ENCODE data around the gene ECSIT.

The ECSIT gene

DNA sequence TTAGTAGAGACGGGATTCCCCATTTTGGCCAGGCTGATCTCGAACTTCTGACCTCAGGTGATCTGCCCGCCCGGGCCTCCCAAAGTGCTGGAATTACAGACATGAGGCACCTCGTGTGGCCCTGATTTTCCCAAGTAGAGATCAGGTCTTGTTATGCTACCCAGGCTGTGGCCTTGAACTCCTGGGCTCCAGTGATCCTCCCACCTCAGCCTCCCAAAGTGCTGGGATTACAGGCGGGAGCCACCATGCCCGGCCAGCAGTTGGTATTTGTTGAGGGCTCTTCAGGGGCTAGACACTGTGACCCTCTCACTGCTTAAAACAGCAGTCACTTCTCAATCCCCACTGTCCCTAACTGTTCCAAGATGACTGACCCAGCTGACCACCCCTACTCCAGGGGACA lies 39.6 kb downstream of the ECSIT start:
- no peak overlapping the region for H3K27ac ChIP-seq (ENCODE audit: insufficient read depth, low read length, poor library complexity, severe bottlenecking)
- no peak for DNase-seq
- no peaks in the 10 kb centered on the region for H3K27me3 ChIP-seq (replicated peaks; ENCODE audit: control insufficient read depth, insufficient read depth, low read length, poor library complexity, severe bottlenecking)
- H3K4me1 ChIP-seq (ENCODE audit: control insufficient read depth, insufficient read depth, low read length, poor library complexity, severe bottlenecking): no peaks in the 10 kb centered on the region
- peaks cover 5% of the 10 kb centered on the region for H3K36me3 ChIP-seq (ENCODE audit: control insufficient read depth, insufficient read depth, low read length)
- H3K4me3 ChIP-seq (ENCODE audit: insufficient read depth, low read depth, low read length, poor library complexity, severe bottlenecking): no peak overlapping the region
- H3K9me3 ChIP-seq (ENCODE audit: control insufficient read depth, low read length): no peaks in the 10 kb centered on the region

DNA sequence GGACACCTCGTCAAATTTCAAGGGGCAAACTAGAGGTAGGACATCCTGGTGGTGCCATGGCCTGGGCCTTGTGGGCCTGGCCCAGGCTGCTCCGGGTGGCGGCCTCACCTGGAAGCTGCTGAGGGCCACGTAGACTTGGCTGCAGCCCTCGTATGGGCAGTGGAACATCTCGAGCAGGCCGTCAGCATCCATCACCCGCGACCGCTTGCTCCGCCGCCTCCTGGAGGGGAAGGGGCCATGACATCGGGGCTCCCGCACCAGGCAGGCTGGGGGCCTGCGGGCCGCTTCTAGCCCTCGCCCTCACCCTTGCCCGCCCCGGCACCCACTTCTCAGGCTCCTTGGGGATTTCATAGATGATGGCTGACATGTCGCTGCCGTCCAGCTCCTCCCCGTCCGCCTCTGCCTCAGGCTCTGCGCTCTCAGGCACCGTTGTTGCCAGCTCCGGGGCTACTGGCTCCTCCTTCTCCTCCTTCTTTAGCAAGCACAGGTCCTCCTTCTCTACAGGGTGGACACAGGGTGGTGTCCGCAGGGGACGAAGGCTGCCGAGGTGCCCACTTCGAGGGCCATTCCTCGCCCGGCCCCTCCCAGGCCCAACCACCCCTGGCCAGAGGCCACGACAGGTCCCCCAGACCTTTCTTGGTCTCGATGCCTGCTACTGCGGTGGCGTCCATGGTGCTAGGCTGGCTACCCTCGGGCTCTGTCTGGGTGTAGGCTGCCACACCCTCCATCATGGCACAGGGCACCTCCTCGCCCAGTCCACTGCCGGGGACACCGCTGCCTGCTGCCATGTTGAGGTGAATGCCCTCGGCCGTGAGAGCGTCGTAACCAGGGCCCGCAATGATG lies 42.1 kb downstream of the ECSIT start:
- DNase-seq: no peak
- Histone ChIP-seq H3K4me1 (ENCODE audit: control insufficient read depth, insufficient read depth, low read length, poor library complexity, severe bottlenecking) (peaks cover 12% of the 10 kb centered on the region), H3K27me3 (replicated peaks; ENCODE audit: control insufficient read depth, insufficient read depth, low read length, poor library complexity, severe bottlenecking) (peaks cover 13% of the 10 kb centered on the region), H3K36me3 (ENCODE audit: control insufficient read depth, insufficient read depth, low read length) (peaks cover 2% of the 10 kb centered on the region), H3K27ac (ENCODE audit: insufficient read depth, low read length, poor library complexity, severe bottlenecking) (no peak overlapping the region), H3K4me3 (ENCODE audit: insufficient read depth, low read depth, low read length, poor library complexity, severe bottlenecking) (no peak overlapping the region), H3K9me3 (ENCODE audit: control insufficient read depth, low read length) (no peaks in the 10 kb centered on the region)

DNA sequence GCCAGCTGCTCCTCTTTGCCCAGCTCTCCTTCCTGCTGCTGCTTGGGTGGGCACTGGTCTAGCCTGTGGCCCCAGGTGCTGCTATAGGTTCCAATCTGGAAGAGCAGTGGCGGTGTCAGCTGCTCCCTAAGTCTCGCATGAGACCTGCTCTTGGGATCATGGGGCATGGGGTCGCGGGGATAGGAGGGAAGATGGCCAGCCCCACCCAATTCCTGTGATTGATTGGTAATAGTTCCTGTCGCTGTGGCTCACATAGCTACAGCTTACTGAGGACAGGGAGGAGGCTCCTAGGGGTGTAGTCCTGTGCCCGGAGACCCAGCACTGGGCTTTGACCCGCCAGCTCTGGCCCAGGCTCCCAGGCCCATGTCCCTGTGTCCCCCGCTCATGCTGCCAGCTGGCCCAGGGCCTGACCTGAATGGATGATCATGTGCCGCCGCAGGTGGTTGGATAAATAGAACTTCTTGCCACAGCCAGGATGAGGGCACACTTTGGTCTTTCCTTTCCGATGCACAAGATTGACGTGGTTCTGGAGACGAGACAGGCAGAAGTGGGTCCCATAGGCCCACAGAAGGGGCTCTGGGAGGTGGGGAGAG lies 43.6 kb downstream of the ECSIT start:
- no peak overlapping the region for H3K27ac ChIP-seq (ENCODE audit: insufficient read depth, low read length, poor library complexity, severe bottlenecking)
- H3K9me3 ChIP-seq (ENCODE audit: control insufficient read depth, low read length): no peaks in the 10 kb centered on the region
- H3K4me1 ChIP-seq (ENCODE audit: control insufficient read depth, insufficient read depth, low read length, poor library complexity, severe bottlenecking): peaks cover 18% of the 10 kb centered on the region
- no peak for DNase-seq
- peaks cover 25% of the 10 kb centered on the region for H3K27me3 ChIP-seq (replicated peaks; ENCODE audit: control insufficient read depth, insufficient read depth, low read length, poor library complexity, severe bottlenecking)
- H3K4me3 ChIP-seq (ENCODE audit: insufficient read depth, low read depth, low read length, poor library complexity, severe bottlenecking): no peak overlapping the region
- peaks cover 2% of the 10 kb centered on the region for H3K36me3 ChIP-seq (ENCODE audit: control insufficient read depth, insufficient read depth, low read length)

GRCh38 chr19:11483366-11484111 lies 45.4 kb downstream of the ECSIT start:
- Histone ChIP-seq H3K9me3 (ENCODE audit: control insufficient read depth, low read length) (no peaks in the 10 kb centered on the region), H3K36me3 (ENCODE audit: control insufficient read depth, insufficient read depth, low read length) (no peaks in the 10 kb centered on the region), H3K27me3 (replicated peaks; ENCODE audit: control insufficient read depth, insufficient read depth, low read length, poor library complexity, severe bottlenecking) (peaks cover 38% of the 10 kb centered on the region), H3K27ac (ENCODE audit: insufficient read depth, low read length, poor library complexity, severe bottlenecking) (no peak overlapping the region), H3K4me1 (ENCODE audit: control insufficient read depth, insufficient read depth, low read length, poor library complexity, severe bottlenecking) (peaks cover 26% of the 10 kb centered on the region), H3K4me3 (ENCODE audit: insufficient read depth, low read depth, low read length, poor library complexity, severe bottlenecking) (no peak overlapping the region)
- DNase-seq: no peak

GRCh38 chr19:11482384-11483050 lies 46.4 kb downstream of the ECSIT start:
- peaks cover 38% of the 10 kb centered on the region for H3K27me3 ChIP-seq (replicated peaks; ENCODE audit: control insufficient read depth, insufficient read depth, low read length, poor library complexity, severe bottlenecking)
- peak; percentile 71 to 81 (median 80) for DNase-seq
- H3K36me3 ChIP-seq (ENCODE audit: control insufficient read depth, insufficient read depth, low read length): no peaks in the 10 kb centered on the region
- H3K4me3 ChIP-seq (ENCODE audit: insufficient read depth, low read depth, low read length, poor library complexity, severe bottlenecking): peak overlapping the region; percentile 22
- no peaks in the 10 kb centered on the region for H3K9me3 ChIP-seq (ENCODE audit: control insufficient read depth, low read length)
- H3K4me1 ChIP-seq (ENCODE audit: control insufficient read depth, insufficient read depth, low read length, poor library complexity, severe bottlenecking): peaks cover 26% of the 10 kb centered on the region
- H3K27ac ChIP-seq (ENCODE audit: insufficient read depth, low read length, poor library complexity, severe bottlenecking): no peak overlapping the region

DNA sequence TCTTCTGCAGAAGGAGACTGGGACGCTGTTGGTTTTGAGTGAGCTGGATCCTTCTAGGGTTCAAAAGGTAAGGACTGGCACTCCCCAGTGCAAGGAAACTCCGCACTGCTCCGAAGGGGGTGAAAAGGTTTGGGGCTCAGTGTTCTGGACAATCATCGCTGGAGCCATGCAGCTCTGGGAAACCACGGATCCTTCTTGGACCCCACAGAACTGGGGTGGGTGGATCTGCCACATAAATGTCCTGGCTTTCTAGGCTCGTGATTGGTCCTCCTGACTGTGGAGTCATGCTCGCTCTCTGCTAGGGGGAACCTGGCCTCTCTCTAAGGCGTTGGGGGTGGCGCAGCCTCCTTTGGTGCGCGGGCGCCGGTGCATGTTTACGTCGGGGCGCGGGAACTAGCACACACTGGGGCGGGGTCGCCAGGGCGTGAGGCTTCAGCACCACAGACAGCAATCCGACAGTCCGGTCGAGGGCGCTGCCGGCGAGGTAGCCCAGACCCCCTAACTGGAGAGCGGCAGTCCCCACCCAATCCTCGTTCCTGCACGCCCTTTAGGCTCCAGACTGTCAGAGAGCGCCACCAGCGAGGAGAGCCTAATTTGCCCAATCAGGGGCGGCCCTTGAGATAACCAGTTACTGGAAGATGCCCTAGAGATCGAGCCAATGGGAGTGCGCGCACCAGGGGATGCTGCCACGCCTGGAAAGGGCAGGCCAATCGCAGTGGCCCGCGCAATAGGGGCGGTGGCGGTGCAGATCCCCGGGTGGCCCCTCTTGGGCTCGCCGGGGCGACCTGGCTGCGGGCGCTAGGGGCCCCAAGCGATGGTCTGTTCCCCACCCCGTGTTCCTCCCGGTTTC lies 47.2 kb downstream of the ECSIT start:
- Histone ChIP-seq H3K9me3 (ENCODE audit: control insufficient read depth, low read length) (no peaks in the 10 kb centered on the region), H3K36me3 (ENCODE audit: control insufficient read depth, insufficient read depth, low read length) (no peaks in the 10 kb centered on the region), H3K27me3 (replicated peaks; ENCODE audit: control insufficient read depth, insufficient read depth, low read length, poor library complexity, severe bottlenecking) (peaks cover 38% of the 10 kb centered on the region), H3K4me3 (ENCODE audit: insufficient read depth, low read depth, low read length, poor library complexity, severe bottlenecking) (peak overlapping the region; percentile 22), H3K27ac (ENCODE audit: insufficient read depth, low read length, poor library complexity, severe bottlenecking) (no peak overlapping the region), H3K4me1 (ENCODE audit: control insufficient read depth, insufficient read depth, low read length, poor library complexity, severe bottlenecking) (peaks cover 26% of the 10 kb centered on the region)
- peak; percentile 32 to 48 (median 41) for DNase-seq

DNA sequence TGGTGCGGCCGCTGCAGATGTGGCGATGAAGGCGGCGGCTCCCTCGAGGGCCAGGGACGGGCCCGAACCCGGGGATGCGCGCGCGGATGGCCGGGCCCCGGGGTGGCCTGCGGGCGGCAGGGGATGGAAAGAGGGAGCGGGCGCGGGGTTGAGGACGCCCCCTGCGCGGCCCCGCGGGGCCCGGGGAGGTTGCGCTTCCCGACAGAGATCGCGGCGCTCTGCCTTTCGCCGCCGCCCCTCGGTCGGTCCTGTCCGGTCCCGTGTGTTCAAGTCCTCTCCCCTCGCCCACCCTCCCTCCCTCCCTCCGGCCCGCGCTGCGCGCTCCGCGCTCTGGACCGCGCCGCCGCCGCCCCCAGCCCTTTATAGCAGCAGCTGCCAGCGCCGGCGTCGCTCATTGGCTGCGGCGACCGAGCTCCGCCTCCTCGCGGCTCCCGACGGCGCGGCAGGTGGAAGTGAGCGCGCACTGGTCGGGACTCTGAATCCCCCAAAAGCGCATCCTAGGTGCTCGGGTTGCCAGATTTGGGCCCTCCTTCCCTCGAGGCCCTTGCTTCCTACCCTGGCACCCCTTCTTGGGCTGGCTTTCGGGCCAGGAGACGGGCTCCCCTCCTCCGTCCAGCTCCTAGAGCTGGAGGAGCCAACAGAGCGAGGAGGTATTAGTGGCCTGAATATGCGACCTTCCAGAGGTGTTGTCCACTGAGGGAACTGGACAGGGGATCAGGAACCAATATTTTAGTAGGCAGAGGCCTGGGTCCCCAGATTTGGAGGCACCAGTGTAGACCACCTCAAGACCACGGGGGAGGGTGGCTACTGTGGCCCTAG lies 48.0 kb downstream of the ECSIT start, which contains the start of gene ELAVL3:
Gene ELAVL3, minus strand, starts transcription at position 332 of the 819 bp plus-strand sequence. CDS start 438 bp downstream, outside the sequence.
- H3K27me3 ChIP-seq (replicated peaks; ENCODE audit: control insufficient read depth, insufficient read depth, low read length, poor library complexity, severe bottlenecking): peaks cover 38% of the 10 kb centered on the region
- DNase-seq: no peak
- no peak within 1 kb of the TSS for H3K4me3 ChIP-seq (ENCODE audit: insufficient read depth, low read depth, low read length, poor library complexity, severe bottlenecking)

GRCh38 chr19:11479898-11480714 lies 48.8 kb downstream of the ECSIT start:
- peaks cover 26% of the 10 kb centered on the region for H3K4me1 ChIP-seq (ENCODE audit: control insufficient read depth, insufficient read depth, low read length, poor library complexity, severe bottlenecking)
- no peaks in the 10 kb centered on the region for H3K36me3 ChIP-seq (ENCODE audit: control insufficient read depth, insufficient read depth, low read length)
- peaks cover 38% of the 10 kb centered on the region for H3K27me3 ChIP-seq (replicated peaks; ENCODE audit: control insufficient read depth, insufficient read depth, low read length, poor library complexity, severe bottlenecking)
- no peak overlapping the region for H3K4me3 ChIP-seq (ENCODE audit: insufficient read depth, low read depth, low read length, poor library complexity, severe bottlenecking)
- H3K27ac ChIP-seq (ENCODE audit: insufficient read depth, low read length, poor library complexity, severe bottlenecking): no peak overlapping the region
- no peak for DNase-seq
- no peaks in the 10 kb centered on the region for H3K9me3 ChIP-seq (ENCODE audit: control insufficient read depth, low read length)

More for the DNA sequence above, 48.0 kb downstream of the ECSIT start, which contains the start of gene ELAVL3:
- Histone ChIP-seq H3K27ac (ENCODE audit: insufficient read depth, low read length, poor library complexity, severe bottlenecking) (no peak within 1 kb of the TSS), H3K4me1 (ENCODE audit: control insufficient read depth, insufficient read depth, low read length, poor library complexity, severe bottlenecking) (peaks cover 26% of the 10 kb centered on the region), H3K36me3 (ENCODE audit: control insufficient read depth, insufficient read depth, low read length) (no peaks in the 10 kb centered on the region), H3K9me3 (ENCODE audit: control insufficient read depth, low read length) (no peaks in the 10 kb centered on the region)
